ENCODE measurements around the gene IPO11. TPM values are rescaled to one million over a fixed set of nuclear protein-coding genes. Genes with fewer than 3 reads are reported as not detected.

IPO11 gene
- total and polyA plus RNA-seq, 2 experiments from 2014 or later = 18.7 to 64.7 TPM

DNA sequence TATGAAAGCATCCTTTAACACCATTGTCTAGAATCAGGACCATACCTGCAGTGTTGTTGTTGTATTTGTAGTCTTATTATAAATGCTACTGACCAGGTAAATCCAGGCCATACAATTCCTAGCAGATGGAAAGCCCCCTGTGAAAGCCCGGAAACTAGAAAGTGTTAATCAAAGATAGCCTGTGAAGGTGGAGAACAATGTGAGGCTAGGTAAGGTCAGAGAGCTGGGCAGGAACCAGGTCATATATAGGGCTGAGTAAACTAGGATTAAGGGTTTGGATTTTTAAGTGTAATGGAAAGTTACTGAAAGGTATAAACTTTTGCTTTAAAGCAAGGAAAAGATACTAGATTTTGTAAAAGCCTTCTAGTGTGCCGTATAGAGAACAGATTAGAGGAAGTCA is 172.7 kb downstream of the IPO11 start (continued):
- TF ChIP-seq, protein P1, sequence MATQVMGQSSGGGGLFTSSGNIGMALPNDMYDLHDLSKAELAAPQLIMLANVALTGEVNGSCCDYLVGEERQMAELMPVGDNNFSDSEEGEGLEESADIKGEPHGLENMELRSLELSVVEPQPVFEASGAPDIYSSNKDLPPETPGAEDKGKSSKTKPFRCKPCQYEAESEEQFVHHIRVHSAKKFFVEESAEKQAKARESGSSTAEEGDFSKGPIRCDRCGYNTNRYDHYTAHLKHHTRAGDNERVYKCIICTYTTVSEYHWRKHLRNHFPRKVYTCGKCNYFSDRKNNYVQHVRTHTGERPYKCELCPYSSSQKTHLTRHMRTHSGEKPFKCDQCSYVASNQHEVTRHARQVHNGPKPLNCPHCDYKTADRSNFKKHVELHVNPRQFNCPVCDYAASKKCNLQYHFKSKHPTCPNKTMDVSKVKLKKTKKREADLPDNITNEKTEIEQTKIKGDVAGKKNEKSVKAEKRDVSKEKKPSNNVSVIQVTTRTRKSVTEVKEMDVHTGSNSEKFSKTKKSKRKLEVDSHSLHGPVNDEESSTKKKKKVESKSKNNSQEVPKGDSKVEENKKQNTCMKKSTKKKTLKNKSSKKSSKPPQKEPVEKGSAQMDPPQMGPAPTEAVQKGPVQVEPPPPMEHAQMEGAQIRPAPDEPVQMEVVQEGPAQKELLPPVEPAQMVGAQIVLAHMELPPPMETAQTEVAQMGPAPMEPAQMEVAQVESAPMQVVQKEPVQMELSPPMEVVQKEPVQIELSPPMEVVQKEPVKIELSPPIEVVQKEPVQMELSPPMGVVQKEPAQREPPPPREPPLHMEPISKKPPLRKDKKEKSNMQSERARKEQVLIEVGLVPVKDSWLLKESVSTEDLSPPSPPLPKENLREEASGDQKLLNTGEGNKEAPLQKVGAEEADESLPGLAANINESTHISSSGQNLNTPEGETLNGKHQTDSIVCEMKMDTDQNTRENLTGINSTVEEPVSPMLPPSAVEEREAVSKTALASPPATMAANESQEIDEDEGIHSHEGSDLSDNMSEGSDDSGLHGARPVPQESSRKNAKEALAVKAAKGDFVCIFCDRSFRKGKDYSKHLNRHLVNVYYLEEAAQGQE (IDR thresholded peaks at IDR 0.05; ENCODE audit: unreplicated experiment) = no peak
- TF ChIP-seq EZH2 (IDR thresholded peaks at IDR 0.05; ENCODE audit: low read depth, unreplicated experiment) (no peak), NANOG (IDR thresholded peaks at IDR 0.05; ENCODE audit: borderline replicate concordance) (no peak), EZH2phosphoT487 (IDR thresholded peaks at IDR 0.05; ENCODE audit: unreplicated experiment) (no peak), STAT1 (IDR thresholded peaks at IDR 0.05; ENCODE audit: unreplicated experiment) (no peak), ZNF331 (CRISPR knock-in tag; IDR thresholded peaks at IDR 0.05; ENCODE audit: low read depth) (no peak), CREB1 (CRISPR knock-in tag; IDR thresholded peaks at IDR 0.05; ENCODE audit: low read depth) (no peak), POLR2AphosphoS5 (IDR thresholded peaks at IDR 0.05; ENCODE audit: low read depth) (no peak)
- TF ChIP-seq, protein P2, sequence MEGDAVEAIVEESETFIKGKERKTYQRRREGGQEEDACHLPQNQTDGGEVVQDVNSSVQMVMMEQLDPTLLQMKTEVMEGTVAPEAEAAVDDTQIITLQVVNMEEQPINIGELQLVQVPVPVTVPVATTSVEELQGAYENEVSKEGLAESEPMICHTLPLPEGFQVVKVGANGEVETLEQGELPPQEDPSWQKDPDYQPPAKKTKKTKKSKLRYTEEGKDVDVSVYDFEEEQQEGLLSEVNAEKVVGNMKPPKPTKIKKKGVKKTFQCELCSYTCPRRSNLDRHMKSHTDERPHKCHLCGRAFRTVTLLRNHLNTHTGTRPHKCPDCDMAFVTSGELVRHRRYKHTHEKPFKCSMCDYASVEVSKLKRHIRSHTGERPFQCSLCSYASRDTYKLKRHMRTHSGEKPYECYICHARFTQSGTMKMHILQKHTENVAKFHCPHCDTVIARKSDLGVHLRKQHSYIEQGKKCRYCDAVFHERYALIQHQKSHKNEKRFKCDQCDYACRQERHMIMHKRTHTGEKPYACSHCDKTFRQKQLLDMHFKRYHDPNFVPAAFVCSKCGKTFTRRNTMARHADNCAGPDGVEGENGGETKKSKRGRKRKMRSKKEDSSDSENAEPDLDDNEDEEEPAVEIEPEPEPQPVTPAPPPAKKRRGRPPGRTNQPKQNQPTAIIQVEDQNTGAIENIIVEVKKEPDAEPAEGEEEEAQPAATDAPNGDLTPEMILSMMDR (conservative IDR thresholded peaks at IDR 0.05; ENCODE audit: low read depth in 2 of 2) = no peak
- TF ChIP-seq, protein P3, sequence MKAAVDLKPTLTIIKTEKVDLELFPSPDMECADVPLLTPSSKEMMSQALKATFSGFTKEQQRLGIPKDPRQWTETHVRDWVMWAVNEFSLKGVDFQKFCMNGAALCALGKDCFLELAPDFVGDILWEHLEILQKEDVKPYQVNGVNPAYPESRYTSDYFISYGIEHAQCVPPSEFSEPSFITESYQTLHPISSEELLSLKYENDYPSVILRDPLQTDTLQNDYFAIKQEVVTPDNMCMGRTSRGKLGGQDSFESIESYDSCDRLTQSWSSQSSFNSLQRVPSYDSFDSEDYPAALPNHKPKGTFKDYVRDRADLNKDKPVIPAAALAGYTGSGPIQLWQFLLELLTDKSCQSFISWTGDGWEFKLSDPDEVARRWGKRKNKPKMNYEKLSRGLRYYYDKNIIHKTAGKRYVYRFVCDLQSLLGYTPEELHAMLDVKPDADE (IDR thresholded peaks at IDR 0.05) = no peak

DNA sequence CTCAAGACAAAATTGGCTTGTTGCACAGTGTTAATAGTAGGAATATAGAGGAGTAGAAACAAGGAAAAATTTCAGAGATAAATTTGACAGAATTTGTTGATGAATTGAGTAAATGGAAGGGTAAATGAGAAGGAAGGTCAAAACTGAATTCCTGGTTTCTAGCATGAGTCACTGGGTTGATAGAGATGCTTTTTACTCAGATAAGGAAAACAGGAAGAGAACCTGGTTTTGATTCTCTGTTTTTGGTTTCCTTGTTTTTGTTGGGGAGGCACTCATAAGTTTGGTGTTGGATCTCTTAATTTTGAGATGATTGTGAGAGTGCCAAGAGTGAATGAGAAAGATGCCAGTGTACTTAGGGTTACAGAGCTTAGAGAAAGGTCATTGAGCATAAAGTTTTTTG is 173.2 kb downstream of the IPO11 start:
- H3K27me3 ChIP-seq (ENCODE audit: insufficient read depth) = no peaks in the 10 kb centered on the region
- DNase-seq (ENCODE audit: low spot score) (no peak), ATAC-seq (no peak)
- no peaks in the 10 kb centered on the region for H3F3A ChIP-seq (replicated peaks; ENCODE audit: low read depth)
- H3K36me3 ChIP-seq (ENCODE audit: insufficient read depth) = no peaks in the 10 kb centered on the region
- no peak overlapping the region for H3K27ac ChIP-seq (ENCODE audit: low read depth)
- Mint-ChIP-seq H3K4me1 (peaks cover 6% of the 10 kb centered on the region), H3K9me3 (no peaks in the 10 kb centered on the region), H3K4me3 (no peak overlapping the region), H3K27ac (peak overlapping the region; percentile 52), H3K36me3 (ENCODE audit: low read depth) (no peaks in the 10 kb centered on the region), H3K27me3 (ENCODE audit: insufficient read depth, low read depth, poor library complexity) (peaks cover 3% of the 10 kb centered on the region)
- H2AFZ ChIP-seq = no peak overlapping the region
- H3K4me1 ChIP-seq (ENCODE audit: insufficient read depth) = no peaks in the 10 kb centered on the region
- H3K4me2 ChIP-seq = no peak overlapping the region
- H3K9me2 ChIP-seq (ENCODE audit: insufficient read depth) = peaks cover 4% of the 10 kb centered on the region; the same call in 1 of the 2 replicates
- no peak overlapping the region for H3K4me3 ChIP-seq
- no peaks in the 10 kb centered on the region for H4K20me1 ChIP-seq (replicated peaks; ENCODE audit: insufficient read depth)
- H3K79me2 ChIP-seq (replicated peaks; ENCODE audit: insufficient read depth) = no peaks in the 10 kb centered on the region; the same call in 1 of the 2 replicates
- TF ChIP-seq NANOG (IDR thresholded peaks at IDR 0.05; ENCODE audit: borderline replicate concordance) (no peak), EZH2 (IDR thresholded peaks at IDR 0.05; ENCODE audit: low read depth, unreplicated experiment) (no peak), POLR2AphosphoS5 (IDR thresholded peaks at IDR 0.05; ENCODE audit: low read depth) (no peak), ZNF331 (CRISPR knock-in tag; IDR thresholded peaks at IDR 0.05; ENCODE audit: low read depth) (no peak), CREB1 (CRISPR knock-in tag; IDR thresholded peaks at IDR 0.05; ENCODE audit: low read depth) (no peak), JUNB (IDR thresholded peaks at IDR 0.05; ENCODE audit: unreplicated experiment) (no peak), STAT1 (IDR thresholded peaks at IDR 0.05; ENCODE audit: unreplicated experiment) (no peak), EZH2phosphoT487 (IDR thresholded peaks at IDR 0.05; ENCODE audit: unreplicated experiment) (no peak), ZNF114 (CRISPR knock-in tag; IDR thresholded peaks at IDR 0.05) (no peak)
- TF ChIP-seq, protein P2 (conservative IDR thresholded peaks at IDR 0.05; ENCODE audit: low read depth in 2 of 2) = no peak
- TF ChIP-seq, protein P3 (IDR thresholded peaks at IDR 0.05) = no peak

All from GM23338 (cell line).